HEK293 (cell line): ENCODE data around the gene NAV2.

Experiments
- CTCF ChIA-PET: fragments of 350-600 bp; formaldehyde crosslinking; extraction: SDS; loops from one replicate; lab custom pipeline; 2021; ENCODE audit warnings: antibody characterized with exemption; lab: Yijun Ruan, JAX
- POLR2A ChIA-PET: fragments of 300-600 bp; formaldehyde crosslinking; extraction: SDS; loops from one replicate; lab custom pipeline; 2020; ENCODE audit warnings: antibody characterized with exemption, inconsistent platforms; lab: Yijun Ruan, JAX
- H3K27ac ChIP-seq: fragments of 200-500 bp; sonication (Bioruptor generic); 2 replicates; pipeline ENCODE4 v1.5.1; 2014; ENCODE audit warnings: low read depth, low read length, control low read depth, inconsistent platforms; ENCODE audit errors: extremely low read depth
- H3K36me3 ChIP-seq, 2 experiments: fragments of 200-500 bp in 1 of 2; sonication (Bioruptor generic) in 1 of 2; 1 replicate in 1 of 2; 2 replicates in 1 of 2; pipeline ENCODE4 v1.5.1; 2014 to 2017; ENCODE audit warnings: inconsistent platforms in 2 of 2, low read length in 2 of 2; ENCODE audit not compliant: control insufficient read depth in 2 of 2, insufficient read depth in 1 of 2
- H3K4me1 ChIP-seq: fragments of 200-500 bp; sonication (Bioruptor generic); 2 replicates; pipeline ENCODE4 v1.5.1; 2014; ENCODE audit warnings: mild to moderate bottlenecking, low read length, inconsistent platforms; ENCODE audit not compliant: control insufficient read depth, insufficient read depth
- H3K4me3 ChIP-seq: 2 replicates; pipeline ENCODE4 v1.5.1; 2011; ENCODE audit warnings: low read depth, mild to moderate bottlenecking, control low read depth, low read length, moderate library complexity
- H3K9me3 ChIP-seq: fragments of 200-500 bp; sonication (Bioruptor generic); 2 replicates; pipeline ENCODE4 v1.5.1; 2014; ENCODE audit warnings: low read depth, low read length, inconsistent platforms; ENCODE audit not compliant: control insufficient read depth, insufficient read depth
- AEBP2 ChIP-seq: fragments of 450-650 bp; formaldehyde crosslinking; IDR thresholded peaks from 2 replicates; pipeline ENCODE4 v1.5.1; 2016; ENCODE audit warnings: missing biosample characterization, missing genetic modification characterization, borderline replicate concordance
- BCL11B ChIP-seq: fragments of 450-650 bp; formaldehyde crosslinking; IDR thresholded peaks from 2 replicates; pipeline ENCODE4 v1.5.1; 2016; ENCODE audit warnings: low read depth, missing biosample characterization, missing genetic modification characterization
- FEZF1 ChIP-seq: fragments of 450-650 bp; formaldehyde crosslinking; IDR thresholded peaks from 2 replicates; pipeline ENCODE4 v1.5.1; 2016; ENCODE audit warnings: missing biosample characterization, missing genetic modification characterization
- GLI4 ChIP-seq: fragments of 450-650 bp; formaldehyde crosslinking; IDR thresholded peaks from 2 replicates; pipeline ENCODE4 v1.5.1; 2016; ENCODE audit warnings: missing biosample characterization, missing genetic modification characterization
- HOXC10 ChIP-seq: sonication (generic); formaldehyde crosslinking; IDR thresholded peaks from 2 replicates; pipeline ENCODE4 v1.8.1; 2023; ENCODE audit warnings: mild to moderate bottlenecking, missing genetic modification reagents
- KLF8 ChIP-seq: fragments of 450-650 bp; formaldehyde crosslinking; IDR thresholded peaks from 2 replicates; pipeline ENCODE4 v1.5.1; 2016; ENCODE audit warnings: missing biosample characterization, missing genetic modification characterization
- OSR2 ChIP-seq: fragments of 450-650 bp; formaldehyde crosslinking; IDR thresholded peaks from 2 replicates; pipeline ENCODE4 v1.5.1; 2016; ENCODE audit warnings: missing biosample characterization, missing genetic modification characterization
- SALL2 ChIP-seq: fragments of 450-650 bp; formaldehyde crosslinking; IDR thresholded peaks from 2 replicates; pipeline ENCODE4 v1.5.0; 2017; ENCODE audit warnings: missing biosample characterization, mild to moderate bottlenecking, missing genetic modification characterization, borderline replicate concordance
- SCRT2 ChIP-seq: fragments of 450-650 bp; formaldehyde crosslinking; IDR thresholded peaks from 2 replicates; pipeline ENCODE4 v1.5.1; 2016; ENCODE audit warnings: missing biosample characterization, missing genetic modification characterization
- SETDB1 ChIP-seq: IDR thresholded peaks from one replicate; pipeline ENCODE4 v1.6.1; 2017; ENCODE audit warnings: mild to moderate bottlenecking, low read length, moderate library complexity, mixed read lengths; ENCODE audit not compliant: insufficient read length
- ZBTB1 ChIP-seq: fragments of 450-650 bp; formaldehyde crosslinking; IDR thresholded peaks from 2 replicates; pipeline ENCODE4 v1.5.1; 2016; ENCODE audit warnings: missing biosample characterization, missing genetic modification characterization
- ZBTB21 ChIP-seq: fragments of 450-650 bp; formaldehyde crosslinking; IDR thresholded peaks from 2 replicates; pipeline ENCODE4 v1.5.1; 2017; ENCODE audit warnings: missing biosample characterization, missing genetic modification characterization
- ZNF16 ChIP-seq: fragments of 450-650 bp; formaldehyde crosslinking; IDR thresholded peaks from 2 replicates; pipeline ENCODE4 v1.5.1; 2016; ENCODE audit warnings: low read depth, missing biosample characterization, missing genetic modification characterization
- ZNF19 ChIP-seq: fragments of 450-650 bp; formaldehyde crosslinking; IDR thresholded peaks from 2 replicates; pipeline ENCODE4; 2016; ENCODE audit warnings: missing biosample characterization, missing genetic modification characterization, low read depth
- ZNF223 ChIP-seq: fragments of 450-650 bp; formaldehyde crosslinking; IDR thresholded peaks from 2 replicates; pipeline ENCODE4 v1.5.1; 2016; ENCODE audit warnings: missing biosample characterization, missing genetic modification characterization
- ZNF248 ChIP-seq: fragments of 450-650 bp; formaldehyde crosslinking; IDR thresholded peaks from 2 replicates; pipeline ENCODE4 v1.5.1; 2017; ENCODE audit warnings: missing biosample characterization, missing genetic modification characterization
- ZNF354C ChIP-seq: fragments of 450-650 bp; formaldehyde crosslinking; IDR thresholded peaks from 2 replicates; pipeline ENCODE4 v1.5.1; 2016; ENCODE audit warnings: missing biosample characterization, missing genetic modification characterization, low read depth, borderline replicate concordance
- ZNF521 ChIP-seq: fragments of 450-650 bp; formaldehyde crosslinking; IDR thresholded peaks from 2 replicates; pipeline ENCODE4 v1.5.1; 2017; ENCODE audit warnings: missing biosample characterization, mild to moderate bottlenecking, missing genetic modification characterization
- ZNF560 ChIP-seq: fragments of 450-650 bp; formaldehyde crosslinking; IDR thresholded peaks from 2 replicates; pipeline ENCODE4 v1.5.1; 2017; ENCODE audit warnings: missing biosample characterization, missing genetic modification characterization, borderline replicate concordance
- ZNF610 ChIP-seq: fragments of 450-650 bp; formaldehyde crosslinking; IDR thresholded peaks from 2 replicates; pipeline ENCODE4 v1.5.1; 2016; ENCODE audit warnings: missing biosample characterization, missing genetic modification characterization, borderline replicate concordance
- ZNF837 ChIP-seq: fragments of 450-650 bp; formaldehyde crosslinking; IDR thresholded peaks from 2 replicates; pipeline ENCODE4 v1.5.1; 2016; ENCODE audit warnings: missing biosample characterization, missing genetic modification characterization
- ZSCAN30 ChIP-seq: fragments of 450-650 bp; IDR thresholded peaks from 2 replicates; pipeline ENCODE4 v1.5.1; 2018; ENCODE audit warnings: missing biosample characterization, mild to moderate bottlenecking, missing genetic modification characterization, moderate library complexity
- TF ChIP-seq, protein P1 (sequence below): fragments of 450-650 bp; formaldehyde crosslinking; IDR thresholded peaks from 2 replicates; pipeline ENCODE4 v1.5.1; 2017; ENCODE audit warnings: missing biosample characterization, missing genetic modification characterization
- TF ChIP-seq, protein P2 (sequence below): fragments of 450-650 bp; formaldehyde crosslinking; IDR thresholded peaks from 2 replicates; pipeline ENCODE4 v1.5.1; 2016; ENCODE audit warnings: missing biosample characterization, missing genetic modification characterization
- TF ChIP-seq, protein P3 (sequence below): fragments of 450-650 bp; formaldehyde crosslinking; IDR thresholded peaks from 2 replicates; pipeline ENCODE4 v1.5.1; 2016; ENCODE audit warnings: missing biosample characterization, missing genetic modification characterization

NAV2 gene

GRCh38 chr11:19952116-19952605, 239.5 kb downstream of the NAV2 start (continued):
- no peak for TF ChIP-seq ZSCAN30 (tag by site-specific recombination)
- TF ChIP-seq ZNF560 (tag by site-specific recombination), result no peak
- peak; percentile 81 for TF ChIP-seq OSR2 (tag by site-specific recombination)
- 0 out of 2 replicates have a peak, but pooled peaks have one; percentile 35 for TF ChIP-seq KLF8
- no peak for TF ChIP-seq ZBTB1 (tag by site-specific recombination)
- peak; percentile 46; the same call in 1 of the 2 replicates for TF ChIP-seq ZBTB21 (tag by site-specific recombination)
- TF ChIP-seq, protein P1, sequence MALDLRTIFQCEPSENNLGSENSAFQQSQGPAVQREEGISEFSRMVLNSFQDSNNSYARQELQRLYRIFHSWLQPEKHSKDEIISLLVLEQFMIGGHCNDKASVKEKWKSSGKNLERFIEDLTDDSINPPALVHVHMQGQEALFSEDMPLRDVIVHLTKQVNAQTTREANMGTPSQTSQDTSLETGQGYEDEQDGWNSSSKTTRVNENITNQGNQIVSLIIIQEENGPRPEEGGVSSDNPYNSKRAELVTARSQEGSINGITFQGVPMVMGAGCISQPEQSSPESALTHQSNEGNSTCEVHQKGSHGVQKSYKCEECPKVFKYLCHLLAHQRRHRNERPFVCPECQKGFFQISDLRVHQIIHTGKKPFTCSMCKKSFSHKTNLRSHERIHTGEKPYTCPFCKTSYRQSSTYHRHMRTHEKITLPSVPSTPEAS (tag by site-specific recombination), result no peak
- TF ChIP-seq AEBP2 (tag by site-specific recombination), result no peak
- TF ChIP-seq, protein P2, sequence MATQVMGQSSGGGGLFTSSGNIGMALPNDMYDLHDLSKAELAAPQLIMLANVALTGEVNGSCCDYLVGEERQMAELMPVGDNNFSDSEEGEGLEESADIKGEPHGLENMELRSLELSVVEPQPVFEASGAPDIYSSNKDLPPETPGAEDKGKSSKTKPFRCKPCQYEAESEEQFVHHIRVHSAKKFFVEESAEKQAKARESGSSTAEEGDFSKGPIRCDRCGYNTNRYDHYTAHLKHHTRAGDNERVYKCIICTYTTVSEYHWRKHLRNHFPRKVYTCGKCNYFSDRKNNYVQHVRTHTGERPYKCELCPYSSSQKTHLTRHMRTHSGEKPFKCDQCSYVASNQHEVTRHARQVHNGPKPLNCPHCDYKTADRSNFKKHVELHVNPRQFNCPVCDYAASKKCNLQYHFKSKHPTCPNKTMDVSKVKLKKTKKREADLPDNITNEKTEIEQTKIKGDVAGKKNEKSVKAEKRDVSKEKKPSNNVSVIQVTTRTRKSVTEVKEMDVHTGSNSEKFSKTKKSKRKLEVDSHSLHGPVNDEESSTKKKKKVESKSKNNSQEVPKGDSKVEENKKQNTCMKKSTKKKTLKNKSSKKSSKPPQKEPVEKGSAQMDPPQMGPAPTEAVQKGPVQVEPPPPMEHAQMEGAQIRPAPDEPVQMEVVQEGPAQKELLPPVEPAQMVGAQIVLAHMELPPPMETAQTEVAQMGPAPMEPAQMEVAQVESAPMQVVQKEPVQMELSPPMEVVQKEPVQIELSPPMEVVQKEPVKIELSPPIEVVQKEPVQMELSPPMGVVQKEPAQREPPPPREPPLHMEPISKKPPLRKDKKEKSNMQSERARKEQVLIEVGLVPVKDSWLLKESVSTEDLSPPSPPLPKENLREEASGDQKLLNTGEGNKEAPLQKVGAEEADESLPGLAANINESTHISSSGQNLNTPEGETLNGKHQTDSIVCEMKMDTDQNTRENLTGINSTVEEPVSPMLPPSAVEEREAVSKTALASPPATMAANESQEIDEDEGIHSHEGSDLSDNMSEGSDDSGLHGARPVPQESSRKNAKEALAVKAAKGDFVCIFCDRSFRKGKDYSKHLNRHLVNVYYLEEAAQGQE (tag by site-specific recombination), result no peak
- no peak for TF ChIP-seq SCRT2 (tag by site-specific recombination)

GRCh38 chr11:19952911-19953310, 240.3 kb downstream of the NAV2 start:
- no peak overlapping the region for H3K4me3 ChIP-seq
- peaks cover 0 to 9% of the 10 kb centered on the region in 2 experiments; a peak in 1 of 3 replicates for H3K36me3 ChIP-seq
- peak overlapping the region; percentile 57 for H3K27ac ChIP-seq
- TF ChIP-seq ZNF354C (no peak), HOXC10 (CRISPR knock-in tag) (no peak), BCL11B (tag by site-specific recombination) (no peak), ZNF610 (no peak), ZNF837 (tag by site-specific recombination) (no peak)
- TF ChIP-seq, protein P3, sequence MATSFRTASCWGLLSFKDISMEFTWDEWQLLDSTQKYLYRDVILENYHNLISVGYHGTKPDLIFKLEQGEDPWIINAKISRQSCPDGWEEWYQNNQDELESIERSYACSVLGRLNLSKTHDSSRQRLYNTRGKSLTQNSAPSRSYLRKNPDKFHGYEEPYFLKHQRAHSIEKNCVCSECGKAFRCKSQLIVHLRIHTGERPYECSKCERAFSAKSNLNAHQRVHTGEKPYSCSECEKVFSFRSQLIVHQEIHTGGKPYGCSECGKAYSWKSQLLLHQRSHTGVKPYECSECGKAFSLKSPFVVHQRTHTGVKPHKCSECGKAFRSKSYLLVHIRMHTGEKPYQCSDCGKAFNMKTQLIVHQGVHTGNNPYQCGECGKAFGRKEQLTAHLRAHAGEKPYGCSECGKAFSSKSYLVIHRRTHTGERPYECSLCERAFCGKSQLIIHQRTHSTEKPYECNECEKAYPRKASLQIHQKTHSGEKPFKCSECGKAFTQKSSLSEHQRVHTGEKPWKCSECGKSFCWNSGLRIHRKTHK, result no peak
- POLR2A ChIA-PET, result no interaction called here
- CTCF ChIA-PET, result interaction anchor here (0.7 to 5.2 kb wide), 21 partner anchors 9 to 875 kb away, joined by 3 to 68 read pairs (median 6); no protein-coding TSS in a partner anchor
- H3K9me3 ChIP-seq, result no peaks in the 10 kb centered on the region
- peaks cover 12% of the 10 kb centered on the region for H3K4me1 ChIP-seq

GRCh38 chr11:19953336-19953735, 240.7 kb downstream of the NAV2 start:
- CTCF ChIA-PET, result interaction anchor here (0.6 to 5.2 kb wide), 10 partner anchors 8 to 876 kb away, joined by 3 to 68 read pairs (median 8); no protein-coding TSS in a partner anchor
- no peaks in the 10 kb centered on the region for H3K9me3 ChIP-seq
- POLR2A ChIA-PET, result no interaction called here
- no peak for TF ChIP-seq ZNF19 (tag by site-specific recombination)
- TF ChIP-seq GLI4 (tag by site-specific recombination), result no peak
- no peak for TF ChIP-seq SALL2
- TF ChIP-seq ZNF223, result no peak
- TF ChIP-seq SETDB1, result no peak
- no peak for TF ChIP-seq FEZF1
- no peak for TF ChIP-seq ZNF248 (tag by site-specific recombination)
- TF ChIP-seq ZNF521 (tag by site-specific recombination), result no peak
- TF ChIP-seq ZNF16 (tag by site-specific recombination), result no peak

More at GRCh38 chr11:19953336-19953735, 240.7 kb downstream of the NAV2 start:
- Histone ChIP-seq H3K36me3 (peaks cover 0 to 9% of the 10 kb centered on the region in 2 experiments; a peak in 1 of 3 replicates), H3K4me1 (peaks cover 12% of the 10 kb centered on the region), H3K4me3 (no peak overlapping the region), H3K27ac (peak overlapping the region; percentile 55; the same call in 1 of the 2 replicates)
